Breast epithelium (tissue), 4 donors: ENCODE data around the gene CERT1. TPM values are rescaled to one million over a fixed set of nuclear protein-coding genes. Genes with fewer than 3 reads are reported as not detected.

ENCODE experiments used
- DNase-seq, 2 donors: peaks; one replicate each; pipeline ENCODE4 v3.0.0-alpha.2; 2019; ENCODE audit warnings: low spot score in 2 of 2
- H3K27ac ChIP-seq, 2 donors: fragments of 200-600 bp; sonication (generic) in 1 of 2; one replicate each; pipeline ENCODE4 v1.5.1; 2016 to 2019; ENCODE audit warnings: mild to moderate bottlenecking in 1 of 2
- H3K27me3 ChIP-seq, 2 donors: fragments of 200-600 bp; sonication (generic) in 1 of 2; one replicate each; pipeline versions ENCODE4 v1.5.1 to v1.6.0; 2017 to 2019; ENCODE audit warnings: control low read depth in 1 of 2, mild to moderate bottlenecking in 1 of 2
- H3K36me3 ChIP-seq: fragments of 200-600 bp; one replicate; pipeline ENCODE4 v1.5.1; 2019
- H3K4me1 ChIP-seq, 2 donors: fragments of 200-600 bp; sonication (generic); one replicate each; pipeline ENCODE4 v1.5.1; 2016 to 2019; ENCODE audit warnings: control low read depth in 1 of 2
- H3K4me3 ChIP-seq, 3 donors: fragments of 200-600 bp; sonication (generic); 1 replicate in 2 of 3; 2 replicates in 1 of 3; pipeline ENCODE4 v1.5.1; 2016 to 2019; ENCODE audit warnings: mild to moderate bottlenecking in 3 of 3, moderate library complexity in 2 of 3
- H3K9me3 ChIP-seq, 2 donors: fragments of 200-600 bp; sonication (generic) in 1 of 2; one replicate each; pipeline ENCODE4 v1.5.1; 2016 to 2019; ENCODE audit warnings: control low read depth in 1 of 2
- POLR2A ChIP-seq: fragments of 450-650 bp; IDR thresholded peaks from one replicate; pipeline ENCODE4 v1.6.1; 2016; ENCODE audit warnings: antibody characterized with exemption, mild to moderate bottlenecking, moderate library complexity
- POLR2AphosphoS5 ChIP-seq, 3 donors: sonication (generic); formaldehyde crosslinking; IDR thresholded peaks; one replicate each; pipeline ENCODE4 v1.6.1; 2017; ENCODE audit warnings: antibody characterized with exemption in 3 of 3
- intact Hi-C: fragments of 100-400 bp; cut with DNase I; formaldehyde crosslinking; loops from one replicate; pipeline ENCODE4 v1.15.1; 2023; ENCODE audit warnings: low total_unique reads
- total RNA-seq, 3 donors: library from RNA; depleted of rRNA; stranded (reverse); fragments of >200 nt; gene quantifications; one replicate each; pipeline ENCODE4 v1.1.0, GENCODE V29; 2016
- TF ChIP-seq, protein P1 (sequence below), 3 donors: fragments of 450-650 bp; IDR thresholded peaks; one replicate each; pipeline ENCODE4 v1.5.1; 2016 to 2017; ENCODE audit warnings: antibody characterized with exemption in 3 of 3, mild to moderate bottlenecking in 3 of 3, moderate library complexity in 3 of 3

CERT1 gene
- total RNA-seq, 3 donors from 2014 or later, result 37.7 to 84.0 (median 42.1) TPM

- no peak overlapping the region for H3K4me3 ChIP-seq
- H3K36me3 ChIP-seq, result no peaks in the 10 kb centered on the region
- intact Hi-C loops, result no loop called here
- no peak for TF ChIP-seq POLR2A
- TF ChIP-seq, protein P1, sequence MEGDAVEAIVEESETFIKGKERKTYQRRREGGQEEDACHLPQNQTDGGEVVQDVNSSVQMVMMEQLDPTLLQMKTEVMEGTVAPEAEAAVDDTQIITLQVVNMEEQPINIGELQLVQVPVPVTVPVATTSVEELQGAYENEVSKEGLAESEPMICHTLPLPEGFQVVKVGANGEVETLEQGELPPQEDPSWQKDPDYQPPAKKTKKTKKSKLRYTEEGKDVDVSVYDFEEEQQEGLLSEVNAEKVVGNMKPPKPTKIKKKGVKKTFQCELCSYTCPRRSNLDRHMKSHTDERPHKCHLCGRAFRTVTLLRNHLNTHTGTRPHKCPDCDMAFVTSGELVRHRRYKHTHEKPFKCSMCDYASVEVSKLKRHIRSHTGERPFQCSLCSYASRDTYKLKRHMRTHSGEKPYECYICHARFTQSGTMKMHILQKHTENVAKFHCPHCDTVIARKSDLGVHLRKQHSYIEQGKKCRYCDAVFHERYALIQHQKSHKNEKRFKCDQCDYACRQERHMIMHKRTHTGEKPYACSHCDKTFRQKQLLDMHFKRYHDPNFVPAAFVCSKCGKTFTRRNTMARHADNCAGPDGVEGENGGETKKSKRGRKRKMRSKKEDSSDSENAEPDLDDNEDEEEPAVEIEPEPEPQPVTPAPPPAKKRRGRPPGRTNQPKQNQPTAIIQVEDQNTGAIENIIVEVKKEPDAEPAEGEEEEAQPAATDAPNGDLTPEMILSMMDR (IDR thresholded peaks at IDR 0.05), result no peak
- no peak overlapping the region for H3K27ac ChIP-seq
- no peaks in the 10 kb centered on the region for H3K9me3 ChIP-seq
- H3K4me1 ChIP-seq, result no peaks in the 10 kb centered on the region
- no peak for DNase-seq
- no peaks in the 10 kb centered on the region for H3K27me3 ChIP-seq
Measured at GRCh38 chr5:75331095-75332090, 180.0 kb downstream of the CERT1 start.

GRCh38 chr5:75330404-75330803 lies 181.0 kb downstream of the CERT1 start:
- Histone ChIP-seq H3K27me3 (no peaks in the 10 kb centered on the region), H3K27ac (no peak overlapping the region), H3K9me3 (no peaks in the 10 kb centered on the region), H3K4me3 (no peak overlapping the region), H3K4me1 (no peaks in the 10 kb centered on the region), H3K36me3 (no peaks in the 10 kb centered on the region)
- TF ChIP-seq, protein P1 (IDR thresholded peaks at IDR 0.05), result no peak
- TF ChIP-seq POLR2AphosphoS5 (IDR thresholded peaks at IDR 0.05) (no peak), POLR2A (no peak)
- intact Hi-C loops, result no loop called here
- no peak for DNase-seq

Other genes starting within 250 kb of the CERT1 start
- gene HMGCR, start 174.4 kb downstream of the CERT1 start, total RNA-seq, result 10 to 100 TPM; 12.8 to 34.0 (median 16.5) TPM
- 10 to 100 TPM; 44.0 to 58.4 (median 44.9) TPM for gene POLK, start 262 bp upstream of the CERT1 start, total RNA-seq
- 1 to 10 TPM in 2 of 3 donors, under 1 TPM in 1; 0.66 to 1.4 (median 1.0) TPM for gene ANKDD1B, start 99.8 kb upstream of the CERT1 start, total RNA-seq
- gene POC5, start 205.8 kb upstream of the CERT1 start, total RNA-seq, result 10 to 100 TPM in 2 of 3 donors, 1 to 10 TPM in 1; 8.2 to 22.9 (median 18.9) TPM